HEK293 (cell line): ENCODE measurements around the gene SLX9.

Experiments used
- CTCF ChIA-PET: fragments of 350-600 bp; formaldehyde crosslinking; extraction: SDS; loops from one replicate; lab custom pipeline; 2021; ENCODE audit warnings: antibody characterized with exemption; lab: Yijun Ruan, JAX
- POLR2A ChIA-PET: fragments of 300-600 bp; formaldehyde crosslinking; extraction: SDS; loops from one replicate; lab custom pipeline; 2020; ENCODE audit warnings: antibody characterized with exemption, inconsistent platforms; lab: Yijun Ruan, JAX
- H3K27ac ChIP-seq: fragments of 200-500 bp; sonication (Bioruptor generic); 2 replicates; pipeline ENCODE4 v1.5.1; 2014; ENCODE audit warnings: low read depth, low read length, control low read depth, inconsistent platforms; ENCODE audit errors: extremely low read depth
- H3K36me3 ChIP-seq, 2 experiments: fragments of 200-500 bp in 1 of 2; sonication (Bioruptor generic) in 1 of 2; 1 replicate in 1 of 2; 2 replicates in 1 of 2; pipeline ENCODE4 v1.5.1; 2014 to 2017; ENCODE audit warnings: inconsistent platforms in 2 of 2, low read length in 2 of 2; ENCODE audit not compliant: control insufficient read depth in 2 of 2, insufficient read depth in 1 of 2
- H3K4me1 ChIP-seq: fragments of 200-500 bp; sonication (Bioruptor generic); 2 replicates; pipeline ENCODE4 v1.5.1; 2014; ENCODE audit warnings: mild to moderate bottlenecking, low read length, inconsistent platforms; ENCODE audit not compliant: control insufficient read depth, insufficient read depth
- H3K4me3 ChIP-seq: 2 replicates; pipeline ENCODE4 v1.5.1; 2011; ENCODE audit warnings: low read depth, mild to moderate bottlenecking, control low read depth, low read length, moderate library complexity
- H3K9me3 ChIP-seq: fragments of 200-500 bp; sonication (Bioruptor generic); 2 replicates; pipeline ENCODE4 v1.5.1; 2014; ENCODE audit warnings: low read depth, low read length, inconsistent platforms; ENCODE audit not compliant: control insufficient read depth, insufficient read depth
- EGR2 ChIP-seq: fragments of 450-650 bp; formaldehyde crosslinking; IDR thresholded peaks from 2 replicates; pipeline ENCODE4 v1.5.1; 2016; ENCODE audit warnings: low read depth, missing biosample characterization, missing genetic modification characterization
- GFI1B ChIP-seq: fragments of 450-650 bp; formaldehyde crosslinking; IDR thresholded peaks from 2 replicates; pipeline ENCODE4 v1.5.1; 2016; ENCODE audit warnings: missing biosample characterization, missing genetic modification characterization
- GLI2 ChIP-seq: fragments of 450-650 bp; formaldehyde crosslinking; IDR thresholded peaks from 2 replicates; pipeline ENCODE4; 2017; ENCODE audit warnings: missing biosample characterization, missing genetic modification characterization, low read depth, borderline replicate concordance
- KLF1 ChIP-seq: fragments of 450-650 bp; formaldehyde crosslinking; IDR thresholded peaks from 2 replicates; pipeline ENCODE4 v1.5.1; 2016; ENCODE audit warnings: missing biosample characterization, missing genetic modification characterization
- MZF1 ChIP-seq: fragments of 450-650 bp; formaldehyde crosslinking; IDR thresholded peaks from 2 replicates; pipeline ENCODE4 v1.5.1; 2017; ENCODE audit warnings: missing biosample characterization, missing genetic modification characterization, borderline replicate concordance
- REPIN1 ChIP-seq: fragments of 450-650 bp; formaldehyde crosslinking; IDR thresholded peaks from 2 replicates; pipeline ENCODE4 v1.5.1; 2017; ENCODE audit warnings: missing biosample characterization, missing genetic modification characterization, low read depth
- SCRT2 ChIP-seq: fragments of 450-650 bp; formaldehyde crosslinking; IDR thresholded peaks from 2 replicates; pipeline ENCODE4 v1.5.1; 2016; ENCODE audit warnings: missing biosample characterization, missing genetic modification characterization
- ZBTB8A ChIP-seq: fragments of 450-650 bp; formaldehyde crosslinking; IDR thresholded peaks from 2 replicates; pipeline ENCODE4 v1.5.1; 2016; ENCODE audit warnings: missing biosample characterization, missing genetic modification characterization
- ZFHX2 ChIP-seq: fragments of 450-650 bp; formaldehyde crosslinking; conservative IDR thresholded peaks from 2 replicates; pipeline ENCODE4 v1.5.1; 2016; ENCODE audit warnings: missing biosample characterization, missing genetic modification characterization
- ZFP41 ChIP-seq: fragments of 450-650 bp; formaldehyde crosslinking; IDR thresholded peaks from 2 replicates; pipeline ENCODE4 v1.5.1; 2016; ENCODE audit warnings: missing biosample characterization, missing genetic modification characterization, borderline replicate concordance
- ZNF140 ChIP-seq: fragments of 450-650 bp; formaldehyde crosslinking; IDR thresholded peaks from 2 replicates; pipeline ENCODE4 v1.5.1; 2016; ENCODE audit warnings: missing biosample characterization, missing genetic modification characterization
- ZNF146 ChIP-seq: fragments of 450-650 bp; formaldehyde crosslinking; IDR thresholded peaks from 2 replicates; pipeline ENCODE4 v1.5.1; 2016; ENCODE audit warnings: missing biosample characterization, missing genetic modification characterization
- ZNF169 ChIP-seq: fragments of 450-650 bp; formaldehyde crosslinking; IDR thresholded peaks from 2 replicates; pipeline ENCODE4 v1.5.1; 2016; ENCODE audit warnings: missing biosample characterization, missing genetic modification characterization
- ZNF18 ChIP-seq: fragments of 450-650 bp; formaldehyde crosslinking; IDR thresholded peaks from 2 replicates; pipeline ENCODE4 v1.5.1; 2016; ENCODE audit warnings: missing biosample characterization, missing genetic modification characterization
- ZNF19 ChIP-seq: fragments of 450-650 bp; formaldehyde crosslinking; IDR thresholded peaks from 2 replicates; pipeline ENCODE4; 2016; ENCODE audit warnings: missing biosample characterization, missing genetic modification characterization, low read depth
- ZNF266 ChIP-seq: fragments of 450-650 bp; formaldehyde crosslinking; IDR thresholded peaks from 2 replicates; pipeline ENCODE4 v1.5.1; 2016; ENCODE audit warnings: missing biosample characterization, missing genetic modification characterization, low read depth
- ZNF274 ChIP-seq, 2 experiments: fragments of 200-500 bp in 1 of 2; fragments of 450-650 bp in 1 of 2; sonication (Bioruptor generic) in 1 of 2; formaldehyde crosslinking in 1 of 2; IDR thresholded peaks; 2 replicates each; pipeline versions ENCODE4 v1.5.1 to v1.6.1; 2014 to 2016; ENCODE audit warnings: borderline replicate concordance in 1 of 2, inconsistent platforms in 1 of 2, low read length in 1 of 2, missing biosample characterization in 1 of 2, missing genetic modification characterization in 1 of 2
- ZNF302 ChIP-seq: fragments of 450-650 bp; formaldehyde crosslinking; IDR thresholded peaks from 2 replicates; pipeline ENCODE4 v1.5.1; 2016; ENCODE audit warnings: missing biosample characterization, missing genetic modification characterization, low read depth
- ZNF341 ChIP-seq: fragments of 450-650 bp; formaldehyde crosslinking; IDR thresholded peaks from 2 replicates; pipeline ENCODE4; 2016; ENCODE audit warnings: low read depth, missing biosample characterization, missing genetic modification characterization
- ZNF37A ChIP-seq: fragments of 450-650 bp; IDR thresholded peaks from 2 replicates; pipeline ENCODE4 v1.5.1; 2018; ENCODE audit warnings: missing biosample characterization, missing genetic modification characterization
- ZNF48 ChIP-seq: fragments of 450-650 bp; formaldehyde crosslinking; IDR thresholded peaks from 2 replicates; pipeline ENCODE4 v1.5.1; 2016; ENCODE audit warnings: missing biosample characterization, missing genetic modification characterization
- ZNF521 ChIP-seq: fragments of 450-650 bp; formaldehyde crosslinking; IDR thresholded peaks from 2 replicates; pipeline ENCODE4 v1.5.1; 2017; ENCODE audit warnings: missing biosample characterization, mild to moderate bottlenecking, missing genetic modification characterization
- ZNF544 ChIP-seq: fragments of 450-650 bp; formaldehyde crosslinking; IDR thresholded peaks from 2 replicates; pipeline ENCODE4 v1.5.0; 2017; ENCODE audit warnings: missing biosample characterization, missing genetic modification characterization
- ZNF558 ChIP-seq: fragments of 450-650 bp; formaldehyde crosslinking; IDR thresholded peaks from 2 replicates; pipeline ENCODE4 v1.5.1; 2016; ENCODE audit warnings: missing biosample characterization, missing genetic modification characterization
- ZNF645 ChIP-seq: fragments of 450-650 bp; formaldehyde crosslinking; IDR thresholded peaks from 2 replicates; pipeline ENCODE4; 2016; ENCODE audit warnings: missing biosample characterization, missing genetic modification characterization
- ZNF654 ChIP-seq: fragments of 450-650 bp; formaldehyde crosslinking; IDR thresholded peaks from 2 replicates; pipeline ENCODE4 v1.5.1; 2016; ENCODE audit warnings: low read depth, missing biosample characterization, missing genetic modification characterization
- ZNF707 ChIP-seq: fragments of 450-650 bp; formaldehyde crosslinking; IDR thresholded peaks from 2 replicates; pipeline ENCODE4 v1.5.1; 2016; ENCODE audit warnings: missing biosample characterization, missing genetic modification characterization
- ZNF785 ChIP-seq: fragments of 450-650 bp; formaldehyde crosslinking; IDR thresholded peaks from 2 replicates; pipeline ENCODE4 v1.5.1; 2016; ENCODE audit warnings: missing biosample characterization, missing genetic modification characterization
- ZSCAN4 ChIP-seq: fragments of 450-650 bp; formaldehyde crosslinking; IDR thresholded peaks from 2 replicates; pipeline ENCODE4 v1.5.1; 2017; ENCODE audit warnings: missing biosample characterization, missing genetic modification characterization
- TF ChIP-seq, protein P1 (sequence below): fragments of 450-650 bp; formaldehyde crosslinking; IDR thresholded peaks from 2 replicates; pipeline ENCODE4 v1.5.1; 2016; ENCODE audit warnings: missing biosample characterization, missing genetic modification characterization
- TF ChIP-seq, protein P2 (sequence below): fragments of 450-650 bp; formaldehyde crosslinking; IDR thresholded peaks from 2 replicates; pipeline ENCODE4 v1.5.1; 2017; ENCODE audit warnings: missing biosample characterization, missing genetic modification characterization

SLX9 gene

GRCh38 chr21:44904141-44904923 is 35.5 kb upstream of the SLX9 start:
- CTCF ChIA-PET = no interaction called here
- no peaks in the 10 kb centered on the region for H3K36me3 ChIP-seq

More at GRCh38 chr21:44904141-44904923, 35.5 kb upstream of the SLX9 start:
- no peak for TF ChIP-seq ZBTB8A (tag by site-specific recombination)
- TF ChIP-seq ZNF146 = no peak
- no peak for TF ChIP-seq REPIN1 (tag by site-specific recombination)
- TF ChIP-seq, protein P1, sequence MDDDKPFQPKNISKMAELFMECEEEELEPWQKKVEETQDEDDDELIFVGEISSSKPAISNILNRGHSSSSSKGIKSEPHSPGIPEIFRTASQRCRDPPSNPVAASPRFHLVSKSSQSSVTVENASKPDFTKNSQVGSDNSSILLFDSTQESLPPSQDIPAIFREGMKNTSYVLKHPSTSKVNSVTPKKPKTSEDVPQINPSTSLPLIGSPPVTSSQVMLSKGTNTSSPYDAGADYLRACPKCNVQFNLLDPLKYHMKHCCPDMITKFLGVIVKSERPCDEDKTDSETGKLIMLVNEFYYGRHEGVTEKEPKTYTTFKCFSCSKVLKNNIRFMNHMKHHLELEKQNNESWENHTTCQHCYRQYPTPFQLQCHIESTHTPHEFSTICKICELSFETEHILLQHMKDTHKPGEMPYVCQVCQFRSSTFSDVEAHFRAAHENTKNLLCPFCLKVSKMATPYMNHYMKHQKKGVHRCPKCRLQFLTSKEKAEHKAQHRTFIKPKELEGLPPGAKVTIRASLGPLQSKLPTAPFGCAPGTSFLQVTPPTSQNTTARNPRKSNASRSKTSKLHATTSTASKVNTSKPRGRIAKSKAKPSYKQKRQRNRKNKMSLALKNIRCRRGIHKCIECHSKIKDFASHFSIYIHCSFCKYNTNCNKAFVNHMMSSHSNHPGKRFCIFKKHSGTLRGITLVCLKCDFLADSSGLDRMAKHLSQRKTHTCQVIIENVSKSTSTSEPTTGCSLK (tag by site-specific recombination) = peak; percentile 14; the same call in 1 of the 2 replicates
- no peak for TF ChIP-seq SCRT2 (tag by site-specific recombination)
- TF ChIP-seq ZNF707 (tag by site-specific recombination) = 0 out of 2 replicates have a peak, but pooled peaks have one; percentile 5
- TF ChIP-seq ZFP41 (tag by site-specific recombination) = no peak
- TF ChIP-seq, protein P2, sequence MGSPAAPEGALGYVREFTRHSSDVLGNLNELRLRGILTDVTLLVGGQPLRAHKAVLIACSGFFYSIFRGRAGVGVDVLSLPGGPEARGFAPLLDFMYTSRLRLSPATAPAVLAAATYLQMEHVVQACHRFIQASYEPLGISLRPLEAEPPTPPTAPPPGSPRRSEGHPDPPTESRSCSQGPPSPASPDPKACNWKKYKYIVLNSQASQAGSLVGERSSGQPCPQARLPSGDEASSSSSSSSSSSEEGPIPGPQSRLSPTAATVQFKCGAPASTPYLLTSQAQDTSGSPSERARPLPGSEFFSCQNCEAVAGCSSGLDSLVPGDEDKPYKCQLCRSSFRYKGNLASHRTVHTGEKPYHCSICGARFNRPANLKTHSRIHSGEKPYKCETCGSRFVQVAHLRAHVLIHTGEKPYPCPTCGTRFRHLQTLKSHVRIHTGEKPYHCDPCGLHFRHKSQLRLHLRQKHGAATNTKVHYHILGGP (tag by site-specific recombination) = 0 out of 2 replicates have a peak, but pooled peaks have one; percentile 20
- TF ChIP-seq ZNF266 (tag by site-specific recombination) = 0 out of 2 replicates have a peak, but pooled peaks have one; percentile 18
- TF ChIP-seq ZNF654 (tag by site-specific recombination) = no peak
- 0 out of 2 replicates have a peak, but pooled peaks have one; percentile 25 for TF ChIP-seq ZNF785 (tag by site-specific recombination)
- TF ChIP-seq ZNF19 (tag by site-specific recombination) = no peak
- no peak for TF ChIP-seq ZNF645 (tag by site-specific recombination)
- TF ChIP-seq ZNF341 = no peak
- peak; percentile 16; the same call in 1 of the 2 replicates for TF ChIP-seq ZNF140 (tag by site-specific recombination)
- no peak for TF ChIP-seq ZNF302 (tag by site-specific recombination)
- no peak for TF ChIP-seq MZF1 (tag by site-specific recombination)
- no peak for TF ChIP-seq ZNF558 (tag by site-specific recombination)
- peak; percentile 23; the same call in 1 of the 2 replicates for TF ChIP-seq ZNF544 (tag by site-specific recombination)
- TF ChIP-seq GFI1B = no peak
- TF ChIP-seq ZNF521 (tag by site-specific recombination) = no peak
- no peak for TF ChIP-seq ZNF37A (tag by site-specific recombination)
- no peak for TF ChIP-seq ZNF274 (IDR thresholded peaks at IDR 0.05; ENCODE audit: low read length)
- TF ChIP-seq ZNF274 (tag by site-specific recombination; IDR thresholded peaks at IDR 0.05; ENCODE audit: borderline replicate concordance) = no peak
- no peak for TF ChIP-seq ZNF169 (tag by site-specific recombination)
- TF ChIP-seq ZSCAN4 = peak; percentile 91
- TF ChIP-seq ZFHX2 = peak; percentile 93
- peak; percentile 83 for TF ChIP-seq ZNF18 (tag by site-specific recombination)
- peak; percentile 95 for TF ChIP-seq EGR2 (tag by site-specific recombination)
- no peak for TF ChIP-seq GLI2
- TF ChIP-seq KLF1 = peak; percentile 25; the same call in 1 of the 2 replicates
- 0 out of 2 replicates have a peak, but pooled peaks have one; percentile 54 for TF ChIP-seq ZNF48
- TF ChIP-seq, all 188 proteins: peak for 13
- Histone ChIP-seq H3K27ac (no peak overlapping the region), H3K9me3 (no peaks in the 10 kb centered on the region), H3K4me3 (no peak overlapping the region), H3K4me1 (no peaks in the 10 kb centered on the region)
- POLR2A ChIA-PET = no interaction called here
